ENCODE measurements around the gene MVP.
A peak's percentile ranks its signal among the peaks of the same experiment; 100 is the strongest.
"Not testable (repeated sequence)": the region's sequence is repeated elsewhere in the genome, so short reads cannot be mapped to it uniquely, and the experiment has no call there.

The MVP gene

GRCh38 chr16:29875206-29875605 lies 54.9 kb downstream of the MVP start:
- no peak for DNase-seq (ENCODE audit: low spot score)

GRCh38 chr16:29876217-29876593 lies 55.9 kb downstream of the MVP start:
- no peak for DNase-seq (ENCODE audit: low spot score)

- DNase-seq (ENCODE audit: low spot score), result no peak
These were observed 56.5 kb downstream of the MVP start for GRCh38 chr16:29876594-29877249.

GRCh38 chr16:29877266-29877961 lies 57.2 kb downstream of the MVP start:
- peak; percentile 39 for DNase-seq (ENCODE audit: low spot score)

- no peak for DNase-seq (ENCODE audit: low spot score)
These were observed 57.9 kb downstream of the MVP start for GRCh38 chr16:29878172-29878571.

- no peak for DNase-seq (ENCODE audit: low spot score)
These were observed 60.8 kb downstream of the MVP start for GRCh38 chr16:29881050-29881449.

- DNase-seq (ENCODE audit: low spot score), result no peak
These were observed 63.7 kb downstream of the MVP start for GRCh38 chr16:29883987-29884386.

GRCh38 chr16:29889372-29889771 lies 69.1 kb downstream of the MVP start:
- not testable (repeated sequence) for DNase-seq (ENCODE audit: low spot score)

GRCh38 chr16:29891525-29892457 lies 71.5 kb downstream of the MVP start:
- DNase-seq (ENCODE audit: low spot score), result no peak

GRCh38 chr16:29892458-29892813 lies 72.2 kb downstream of the MVP start:
- DNase-seq (ENCODE audit: low spot score), result no peak

- DNase-seq (ENCODE audit: low spot score), result no peak
These were observed 73.3 kb downstream of the MVP start for GRCh38 chr16:29893553-29893952.

GRCh38 chr16:29894352-29894751 lies 74.1 kb downstream of the MVP start:
- no peak for DNase-seq (ENCODE audit: low spot score)

- DNase-seq (ENCODE audit: low spot score), result no peak
These were observed 76.6 kb downstream of the MVP start for GRCh38 chr16:29896841-29897240.

- no peak for DNase-seq (ENCODE audit: low spot score)
These were observed 77.1 kb downstream of the MVP start for GRCh38 chr16:29897333-29897732.
